T-helper 9 cell (primary cell): ENCODE measurements around the gene CDIPT.

ENCODE experiments used
- DNase-seq: peaks from one replicate; pipeline ENCODE4 v3.0.0-alpha.2; 2020

Gene CDIPT

DNA sequence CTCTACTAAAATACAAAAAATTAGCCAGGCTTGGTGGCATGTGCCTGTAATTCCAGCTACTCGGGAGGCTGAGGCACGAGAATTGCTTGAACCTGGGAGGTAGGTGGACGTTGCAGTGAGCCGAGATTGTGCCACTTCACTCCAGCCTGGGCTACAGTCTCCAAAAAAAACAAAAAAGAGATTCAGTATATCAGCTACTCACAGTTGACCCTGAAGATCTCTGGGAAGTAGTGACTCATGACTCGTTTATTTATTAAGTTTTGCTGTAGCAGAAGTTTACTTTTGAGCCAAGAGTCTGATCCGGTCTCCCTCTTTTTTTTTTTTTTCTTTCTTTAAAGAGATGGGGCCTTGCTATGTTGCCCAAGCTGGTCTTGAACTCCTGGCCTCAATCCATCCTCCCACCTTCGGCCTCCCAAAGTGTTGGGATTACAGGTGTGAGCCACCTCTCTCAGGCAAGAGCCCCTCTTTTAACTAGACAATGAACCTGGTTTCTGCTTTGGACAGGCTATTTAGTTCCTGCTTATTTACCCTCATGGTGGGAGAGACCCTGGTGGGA, 38.4 kb downstream of the CDIPT start:
- DNase-seq: no peak

GRCh38 chr16:29821643-29822115, 41.3 kb downstream of the CDIPT start:
- no peak for DNase-seq

DNA sequence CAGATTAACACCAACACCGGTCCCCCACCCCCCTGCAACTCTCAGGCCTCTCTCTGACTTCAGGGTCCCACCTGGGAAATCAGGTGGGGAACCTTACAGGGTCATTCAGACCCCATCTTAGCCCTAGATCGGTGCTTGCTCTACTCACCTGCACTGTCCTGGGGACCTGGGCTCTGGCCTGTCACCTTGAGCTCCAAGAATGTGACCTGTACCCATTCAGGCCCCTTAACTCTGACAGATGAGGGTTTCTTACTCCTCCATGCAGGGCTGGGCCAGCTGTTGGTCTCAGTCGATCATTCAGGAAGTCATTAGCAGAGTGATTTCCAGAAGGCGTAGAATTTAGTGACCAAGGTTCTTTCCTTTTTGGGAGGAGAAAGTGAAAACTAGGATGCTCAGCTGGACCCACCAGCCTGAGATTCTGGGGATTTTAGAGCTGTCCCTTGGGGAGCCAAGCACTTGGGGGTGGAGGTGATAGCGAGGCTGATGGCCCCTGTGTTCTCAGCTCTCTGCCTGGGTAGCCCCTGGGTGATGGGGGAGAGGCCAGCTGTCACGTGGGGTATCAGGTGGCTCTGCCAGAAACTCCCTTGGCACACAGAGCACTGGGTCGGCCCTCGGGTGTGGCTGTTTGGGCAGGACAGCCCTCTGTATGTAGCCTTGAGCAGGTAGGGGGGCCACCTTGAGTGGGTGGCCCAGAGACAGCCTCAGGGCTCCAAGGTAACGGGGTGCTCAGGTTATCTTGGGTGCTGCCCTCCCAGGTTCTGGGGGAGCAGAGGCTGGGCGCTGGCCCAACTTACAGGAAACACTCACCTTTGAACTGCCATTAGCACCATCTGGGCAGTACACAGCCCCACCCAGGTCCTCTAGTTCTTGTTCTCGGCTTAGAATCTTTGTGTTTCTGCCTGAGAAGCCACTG, 42.0 kb downstream of the CDIPT start:
- DNase-seq: no peak

- DNase-seq: no peak
Observed at GRCh38 chr16:29820271-29820701, 42.7 kb downstream of the CDIPT start, which contains the start of gene MVP. Gene MVP, plus strand, starts transcription at chr16:29820462. Its CDS starts 10,088 bp downstream, at chr16:29830550.

GRCh38 chr16:29819506-29819905, 43.5 kb downstream of the CDIPT start:
- no peak for DNase-seq

GRCh38 chr16:29818082-29818481, 44.9 kb downstream of the CDIPT start:
- no peak for DNase-seq

GRCh38 chr16:29816694-29817441, 46.2 kb downstream of the CDIPT start:
- no peak for DNase-seq

- DNase-seq: peak; percentile 96
Observed at GRCh38 chr16:29815793-29816693, 47.0 kb downstream of the CDIPT start, which contains the start of gene PAGR1. Gene PAGR1, plus strand, starts transcription at chr16:29816152. Its CDS starts 374 bp downstream, at chr16:29816526.

DNA sequence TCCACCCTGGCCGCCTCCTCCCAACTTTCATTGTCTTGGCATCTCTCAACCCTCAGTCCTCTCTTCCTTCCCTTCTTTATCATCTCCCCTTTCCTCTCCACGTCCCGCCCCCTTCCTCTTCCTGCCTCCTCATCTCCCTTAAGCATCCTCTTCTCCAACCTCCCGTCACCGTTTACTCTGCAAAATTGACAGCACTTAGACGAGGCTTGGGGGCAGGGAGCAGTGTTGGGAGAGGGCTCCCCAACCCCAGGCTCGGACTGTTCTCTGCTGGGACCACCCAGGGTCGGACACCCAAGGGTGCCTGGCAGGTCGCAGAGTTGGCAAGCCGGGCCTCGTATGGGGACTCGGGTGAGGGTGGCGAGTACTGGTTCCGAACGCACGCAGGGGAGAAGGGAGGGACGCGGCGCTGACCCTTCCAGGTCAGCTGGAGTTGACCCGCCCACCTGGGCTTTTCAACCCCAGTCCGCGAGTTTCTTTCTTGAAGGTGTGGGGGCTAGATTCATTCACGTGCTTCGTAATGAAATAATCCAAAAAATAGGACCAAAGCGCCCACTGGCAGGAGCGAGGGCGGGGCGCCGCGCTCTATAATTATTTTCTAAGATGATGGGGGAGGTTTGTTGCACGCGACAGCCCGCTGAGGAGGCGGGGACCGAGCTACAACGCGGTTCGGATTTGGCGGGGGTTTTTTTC, 47.8 kb downstream of the CDIPT start:
- DNase-seq: no peak

DNA sequence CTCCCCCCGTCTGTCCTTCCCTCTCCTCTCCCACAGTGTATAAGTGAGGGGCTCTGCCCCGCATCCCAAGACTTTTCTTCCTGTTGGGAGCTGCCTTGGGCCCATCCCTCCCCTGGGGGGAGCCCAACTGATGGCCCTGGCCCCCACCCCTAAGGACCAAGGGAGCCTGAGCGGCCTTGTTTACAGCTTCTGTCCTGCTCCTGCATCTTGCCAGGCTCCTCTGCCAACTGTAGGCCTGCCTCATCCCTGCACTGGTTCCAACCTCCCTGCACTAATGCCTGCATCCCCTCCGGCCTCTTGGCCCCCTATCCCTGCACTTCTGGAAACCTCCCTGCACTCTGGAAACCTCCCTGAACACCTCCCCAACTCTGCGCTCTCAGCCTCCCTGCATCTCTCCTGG, 48.4 kb downstream of the CDIPT start:
- DNase-seq: no peak

- no peak for DNase-seq
Observed at GRCh38 chr16:29813644-29814562, 49.1 kb downstream of the CDIPT start.

GRCh38 chr16:29812754-29813643, 50.0 kb downstream of the CDIPT start:
- DNase-seq: no peak

DNA sequence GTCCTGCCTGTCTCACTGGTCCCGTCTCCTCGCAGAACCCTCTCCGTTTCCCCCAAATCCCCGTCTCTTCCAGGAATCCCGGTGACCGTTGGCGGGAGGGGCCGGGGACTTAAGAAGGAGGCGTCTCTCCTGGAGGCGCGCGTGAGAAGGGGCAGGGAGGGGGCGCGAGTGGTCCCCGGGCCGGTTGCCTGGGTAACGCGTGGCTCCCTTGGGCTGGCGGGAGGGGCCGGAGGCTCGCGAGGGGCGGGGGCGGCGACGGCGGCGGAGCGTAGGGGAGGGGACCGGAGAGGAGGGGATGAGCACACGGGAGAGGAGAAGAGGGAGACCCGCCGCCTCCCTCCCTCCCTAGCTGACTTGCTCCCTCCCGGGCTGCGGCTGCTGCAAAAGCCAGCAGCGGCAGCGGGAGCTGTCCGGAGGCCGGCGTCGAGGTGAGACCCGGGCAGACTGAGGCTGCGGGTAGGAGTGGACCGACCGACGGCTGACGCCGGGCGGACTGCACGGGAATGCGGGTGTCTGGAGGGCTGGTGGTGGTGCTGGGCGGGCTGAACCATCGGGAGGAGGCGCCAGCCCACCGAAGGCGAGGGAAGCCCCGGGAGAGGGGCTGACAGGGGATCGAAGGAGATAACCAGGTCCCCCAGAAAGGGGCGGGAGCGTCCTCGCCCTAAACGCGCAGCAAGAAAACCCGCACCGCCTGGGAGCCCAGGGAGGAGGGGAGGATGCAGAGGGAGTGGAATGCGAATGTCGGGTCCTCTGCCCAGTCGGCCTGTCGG, 50.9 kb downstream of the CDIPT start, which contains the start of gene PRRT2:
Gene PRRT2, plus strand, starts transcription at position 298 of the 770 bp plus-strand sequence. CDS start 862 bp downstream, outside the sequence.
- peak; percentile 46 for DNase-seq

GRCh38 chr16:29811170-29811895, 51.7 kb downstream of the CDIPT start:
- peak; percentile 59 for DNase-seq

DNA sequence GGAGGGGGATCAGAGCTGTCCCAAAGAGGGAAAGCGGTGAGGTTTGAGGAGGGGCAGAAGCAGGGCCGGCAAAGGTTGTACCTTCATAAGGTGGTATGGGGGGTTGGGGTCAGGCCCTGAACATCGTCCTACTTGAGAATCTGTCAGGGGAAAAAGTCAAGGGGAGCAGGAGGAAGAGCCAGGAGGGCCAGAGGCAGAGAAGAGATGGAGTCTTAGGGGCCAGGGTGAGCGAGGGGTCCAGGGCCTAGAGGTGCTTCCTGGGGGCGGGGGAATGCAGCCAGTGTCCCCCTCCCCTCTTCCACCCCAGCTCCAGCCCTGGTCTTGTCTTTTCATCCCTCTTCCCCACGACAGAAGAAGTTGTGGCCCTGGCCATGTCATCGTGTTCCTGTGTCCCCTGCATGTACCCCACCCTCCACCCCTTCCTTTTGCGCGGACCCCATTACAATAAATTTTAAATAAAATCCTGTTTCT, 52.3 kb downstream of the CDIPT start:
- no peak for DNase-seq

DNA sequence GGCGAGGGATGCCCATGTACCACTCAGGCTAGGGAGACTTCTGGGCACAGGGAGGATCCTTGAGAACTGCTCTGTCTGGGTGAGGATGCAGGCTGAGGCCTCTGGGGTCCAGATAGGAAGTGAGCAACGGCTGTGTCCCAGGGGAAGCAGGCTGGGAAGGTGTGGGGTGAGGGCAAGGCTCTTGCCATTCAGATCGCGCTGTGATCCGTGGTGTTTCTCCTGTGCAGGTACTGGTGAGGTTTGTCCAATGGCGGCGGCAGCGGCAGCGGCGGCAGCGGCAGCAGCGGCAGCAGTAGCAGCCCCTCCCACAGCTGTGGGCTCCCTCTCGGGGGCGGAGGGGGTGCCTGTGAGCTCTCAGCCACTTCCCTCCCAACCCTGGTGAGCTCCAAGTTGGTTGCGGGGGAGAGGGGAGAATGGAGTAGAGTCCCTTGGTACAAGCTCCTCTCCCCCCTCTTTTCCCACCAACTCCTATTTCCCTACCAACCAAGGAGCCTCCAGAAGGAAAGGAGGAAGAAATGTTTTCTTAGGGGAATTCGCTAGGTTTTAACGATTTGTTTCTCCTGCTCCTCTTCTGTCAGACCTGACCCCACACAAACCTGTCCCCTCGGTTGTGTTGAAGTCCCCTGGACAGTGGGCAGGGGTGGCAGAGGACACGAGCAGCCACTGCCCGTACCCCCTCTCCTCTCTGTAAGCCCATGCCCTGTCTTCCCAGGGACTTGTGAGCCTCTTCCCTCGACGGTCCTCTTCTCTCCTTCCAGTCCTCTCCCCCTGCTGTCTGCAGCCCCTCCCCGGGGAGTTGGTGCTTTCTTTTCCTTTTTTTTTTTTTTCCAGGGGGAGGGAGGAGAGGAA, 53.0 kb downstream of the CDIPT start:
- no peak for DNase-seq
